ENCODE results near the gene SYT3.

GRCh38 chr19:50645107-50645506, 5.4 kb upstream of the SYT3 start:
- no peak for TF ChIP-seq CTCF (IDR thresholded peaks at IDR 0.05)
- TF ChIP-seq POLR2A (IDR thresholded peaks at IDR 0.05) = no peak
